GM18861 (cell line): ENCODE data around the gene ACP7.
"Not testable (repeated sequence)": the region's sequence is repeated elsewhere in the genome, so short reads cannot be mapped to it uniquely, and the experiment has no call there.

Experiments
- ATAC-seq: cut with Tn5 transposase; IDR thresholded peaks from one replicate; pipeline ENCODE4 v1.9.1; 2021; ENCODE audit not compliant: unreplicated experiment

The ACP7 gene

DNA sequence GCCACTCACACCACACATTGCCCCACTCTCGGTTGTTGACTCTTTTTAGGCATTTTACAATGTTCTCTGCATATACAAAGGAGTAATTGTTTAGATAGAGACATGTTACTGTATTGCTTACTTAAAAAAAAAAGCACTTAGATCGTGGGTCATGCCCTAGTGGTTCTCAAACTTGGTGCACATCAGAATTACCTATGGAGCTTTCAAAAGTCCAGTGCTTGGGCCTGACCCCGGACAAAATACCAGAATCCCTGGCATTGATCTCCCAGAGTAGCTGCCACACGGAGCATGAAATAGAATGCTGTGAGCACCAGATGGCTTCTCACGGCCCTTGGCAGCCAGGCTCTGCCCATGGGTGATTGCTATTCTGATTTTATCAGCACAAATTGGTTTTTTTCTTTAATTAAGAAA is 20.0 kb downstream of the ACP7 start:
- ATAC-seq = no peak

DNA sequence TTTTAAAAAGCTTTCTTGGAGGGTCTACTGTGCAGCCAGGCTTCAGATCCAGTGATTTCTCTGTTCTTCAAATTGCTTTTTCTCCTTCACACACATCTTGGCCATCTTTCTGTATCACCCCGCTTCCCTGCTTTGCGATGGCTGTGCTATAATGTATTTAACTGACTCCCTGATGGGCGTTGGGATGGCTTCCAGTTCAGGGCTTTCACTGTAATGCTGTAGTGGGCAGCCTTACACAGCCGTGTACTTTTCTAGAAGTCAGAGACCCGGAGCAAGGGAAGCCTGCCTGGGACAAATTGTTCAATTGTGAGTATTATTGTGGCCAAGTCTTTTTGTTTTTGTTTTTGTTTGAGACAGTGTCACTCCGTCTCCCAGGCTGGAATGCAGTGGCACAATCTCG is 22.0 kb downstream of the ACP7 start:
- ATAC-seq = no peak

DNA sequence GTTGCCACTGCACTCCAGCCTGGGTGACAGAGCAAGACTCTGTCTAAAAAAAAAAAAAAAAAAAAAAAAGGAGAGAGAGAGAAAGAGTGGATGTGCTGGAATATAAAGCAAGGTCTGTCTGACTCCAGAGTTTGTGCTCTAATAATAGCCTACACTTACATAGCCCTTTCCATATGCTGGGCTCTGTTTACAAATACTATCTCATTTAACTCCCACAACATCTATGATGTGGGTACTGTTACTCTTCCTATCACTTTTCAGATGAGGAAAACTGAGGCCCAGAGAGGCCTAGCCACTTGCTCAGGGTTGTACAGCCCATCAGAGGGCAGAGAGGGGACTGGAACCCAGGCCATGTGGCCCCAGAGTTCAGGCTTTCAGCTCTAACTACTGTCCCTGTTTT is 25.5 kb downstream of the ACP7 start:
- ATAC-seq = no peak

DNA sequence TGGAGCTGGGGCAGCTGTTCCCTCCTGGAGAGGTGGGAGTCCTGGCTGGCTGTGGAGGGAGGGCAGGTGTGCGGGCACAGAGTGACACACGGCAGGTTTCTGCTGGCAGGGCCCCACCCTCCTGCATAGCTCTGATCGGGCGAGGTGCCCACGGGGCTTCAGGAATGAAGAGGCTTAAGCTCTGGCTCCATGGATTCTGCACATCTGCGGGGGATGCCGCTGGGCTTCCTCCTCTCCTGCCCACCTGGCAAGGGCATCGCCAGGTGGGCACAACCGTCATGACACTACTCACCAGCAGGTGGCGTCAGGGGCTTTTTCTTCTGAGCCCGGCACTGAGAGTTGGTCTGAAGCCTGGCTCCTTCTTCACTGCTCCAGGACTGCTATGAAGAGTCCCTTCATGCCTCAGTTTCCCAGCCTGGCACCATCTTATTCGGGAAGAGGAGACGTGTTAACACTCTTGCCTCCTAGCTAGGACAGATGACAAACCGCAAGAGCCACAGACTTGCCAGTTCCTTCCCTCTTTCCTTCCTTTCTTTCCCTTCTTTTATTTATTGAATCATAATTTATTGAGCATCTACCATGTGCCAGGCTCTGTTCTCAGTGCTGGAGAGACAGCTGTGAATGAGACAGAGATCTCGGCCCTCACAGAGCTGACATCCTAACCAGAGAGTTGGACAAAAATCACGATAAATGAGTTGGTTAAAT is 26.2 kb downstream of the ACP7 start:
- no peak for ATAC-seq

DNA sequence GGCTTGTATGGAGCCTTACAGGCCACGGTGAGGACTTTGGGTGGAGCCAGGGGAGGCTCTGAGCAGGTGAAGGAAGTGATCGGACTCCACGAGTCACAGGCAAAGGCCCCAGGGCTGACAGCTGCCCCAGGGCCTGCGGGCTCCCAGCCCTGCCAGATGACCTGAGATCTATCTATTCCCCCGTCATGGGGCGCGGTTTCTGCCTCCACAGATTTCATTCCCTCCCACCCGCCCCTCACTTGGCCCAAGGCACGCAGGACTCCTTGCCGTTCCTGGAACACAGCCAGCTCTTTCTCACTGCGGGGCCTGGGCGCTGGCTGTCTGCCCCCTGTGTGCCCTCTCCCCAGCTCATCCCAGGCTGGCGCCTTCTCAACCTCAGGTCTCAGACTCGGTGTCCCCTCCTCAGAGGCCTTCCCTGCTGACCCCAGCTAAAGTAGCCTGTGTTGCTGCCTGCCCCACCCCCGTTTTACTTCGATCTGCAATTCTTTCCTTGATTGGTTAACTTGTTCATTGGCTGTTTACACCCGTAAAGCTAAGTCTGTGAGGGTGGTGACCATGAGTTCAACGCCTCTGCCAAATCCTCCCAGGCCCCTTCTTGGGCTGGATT is 27.5 kb downstream of the ACP7 start:
- no peak for ATAC-seq

DNA sequence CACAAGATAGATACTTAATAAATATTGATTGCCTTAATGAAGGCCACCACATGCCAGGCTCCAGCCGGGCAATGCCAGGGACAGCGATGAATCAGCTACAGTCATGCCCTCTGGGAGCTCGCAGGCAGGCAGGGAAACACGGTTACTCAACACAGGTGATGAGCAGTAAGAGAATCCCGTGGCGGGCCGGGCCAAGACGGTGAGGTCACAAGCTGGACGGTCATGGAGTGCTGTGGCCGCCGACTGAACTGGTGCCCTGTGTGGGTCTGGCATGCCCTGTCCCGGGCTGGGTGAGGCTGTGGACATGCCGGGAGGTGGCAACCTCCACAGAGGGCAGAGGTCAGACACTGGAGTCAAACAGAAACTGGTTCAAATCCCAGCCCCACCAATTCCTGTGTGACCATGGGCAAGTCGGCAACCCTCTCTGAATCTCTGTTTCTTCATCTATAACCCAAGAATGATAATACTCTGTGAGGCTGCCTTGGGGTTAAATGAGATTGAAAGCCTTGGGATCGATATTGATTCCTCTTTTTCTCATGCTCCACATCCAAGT is 28.2 kb downstream of the ACP7 start:
- no peak for ATAC-seq

DNA sequence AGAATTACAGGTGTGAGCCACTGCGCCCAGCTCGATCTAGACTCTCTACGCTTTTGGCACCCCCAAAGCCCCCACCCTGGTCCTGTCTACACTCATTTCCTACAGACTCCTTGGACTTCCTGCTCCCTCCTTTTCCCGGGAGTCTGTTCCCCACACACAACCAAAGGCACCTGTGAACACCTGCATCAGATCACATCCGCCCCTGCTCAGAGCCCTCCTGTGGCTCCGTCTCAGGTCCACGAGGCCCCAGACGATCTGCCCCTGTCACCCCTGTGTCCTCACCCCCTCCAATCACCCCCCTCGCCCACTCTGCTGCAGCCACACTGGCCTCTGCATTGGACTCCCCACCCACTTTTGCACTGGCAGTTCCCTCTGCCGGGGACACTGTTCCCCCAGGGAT is 29.0 kb downstream of the ACP7 start:
- ATAC-seq = no peak

DNA sequence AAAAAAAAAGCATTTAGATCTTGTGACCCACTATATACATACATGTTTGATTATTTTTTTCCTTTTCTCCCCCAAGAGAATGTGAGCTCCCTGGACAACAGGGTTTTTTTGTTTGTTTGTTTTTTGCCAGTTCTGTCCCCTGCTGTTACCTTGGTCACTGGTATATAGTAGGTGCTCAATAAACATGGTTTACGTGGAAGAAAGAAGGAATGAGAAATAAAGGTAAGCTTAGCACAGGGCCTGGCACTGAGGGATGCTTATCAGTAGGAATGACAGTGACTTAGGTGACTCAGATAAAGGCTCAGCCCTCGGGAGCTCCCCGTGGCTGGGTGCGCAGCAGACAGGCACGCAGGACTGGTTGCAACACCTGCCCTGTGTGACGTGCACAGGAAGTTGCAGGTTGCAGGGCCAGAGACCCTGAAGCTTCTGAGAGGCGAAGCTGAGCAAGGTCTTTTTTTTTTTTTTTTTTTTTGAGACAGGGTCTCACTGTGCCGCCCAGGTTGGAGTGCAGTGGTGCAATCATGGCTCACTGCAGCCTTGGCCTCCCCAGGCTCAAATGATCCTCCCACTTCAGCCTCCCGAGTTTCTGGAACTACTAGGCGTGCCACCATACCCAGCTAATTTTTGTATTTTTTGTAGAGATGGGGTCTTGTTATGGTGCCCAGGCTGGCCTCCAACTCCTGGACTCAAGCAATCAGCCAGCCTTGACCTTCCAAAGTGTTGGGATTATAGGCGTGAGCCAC is 31.1 kb downstream of the ACP7 start:
- no peak for ATAC-seq

DNA sequence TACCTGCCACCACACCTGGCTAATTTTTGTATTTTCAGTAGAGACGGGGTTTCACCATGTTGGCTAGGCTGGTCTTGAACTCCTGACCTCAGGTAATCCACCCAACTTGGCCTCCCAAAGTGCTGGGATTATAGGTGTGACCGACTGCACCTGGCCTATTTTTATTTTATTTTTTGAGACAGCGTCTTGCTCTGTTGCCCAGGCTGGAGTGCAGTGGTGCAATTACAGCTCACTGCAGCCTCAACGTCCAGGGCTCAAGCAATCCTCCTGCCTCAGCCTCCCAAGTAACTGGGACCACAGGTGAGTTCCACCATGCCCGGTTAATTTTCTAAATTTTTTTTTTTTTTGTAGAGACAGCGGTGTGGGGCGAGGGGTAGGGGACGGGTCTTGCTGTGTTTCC is 32.9 kb downstream of the ACP7 start:
- ATAC-seq = not testable (repeated sequence)

DNA sequence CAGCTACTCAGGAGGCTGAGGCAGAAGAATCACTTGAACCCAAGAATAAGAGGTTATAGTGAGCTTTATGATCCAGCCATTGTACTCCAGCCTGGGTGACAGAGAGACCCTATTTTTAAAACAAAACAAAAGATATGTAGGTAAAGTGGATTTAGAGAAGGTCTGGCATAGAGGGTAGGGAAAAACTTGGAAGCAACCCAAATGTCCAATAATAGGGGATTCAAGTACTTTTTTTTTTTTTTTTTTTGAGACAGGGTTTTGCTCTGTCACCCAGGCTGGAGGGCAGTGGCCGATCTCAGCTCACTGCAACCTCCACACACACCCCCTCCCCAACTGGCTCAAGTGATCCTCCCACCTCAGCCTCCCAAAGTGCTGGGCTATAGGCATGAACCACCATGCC is 35.7 kb downstream of the ACP7 start:
- no peak for ATAC-seq

DNA sequence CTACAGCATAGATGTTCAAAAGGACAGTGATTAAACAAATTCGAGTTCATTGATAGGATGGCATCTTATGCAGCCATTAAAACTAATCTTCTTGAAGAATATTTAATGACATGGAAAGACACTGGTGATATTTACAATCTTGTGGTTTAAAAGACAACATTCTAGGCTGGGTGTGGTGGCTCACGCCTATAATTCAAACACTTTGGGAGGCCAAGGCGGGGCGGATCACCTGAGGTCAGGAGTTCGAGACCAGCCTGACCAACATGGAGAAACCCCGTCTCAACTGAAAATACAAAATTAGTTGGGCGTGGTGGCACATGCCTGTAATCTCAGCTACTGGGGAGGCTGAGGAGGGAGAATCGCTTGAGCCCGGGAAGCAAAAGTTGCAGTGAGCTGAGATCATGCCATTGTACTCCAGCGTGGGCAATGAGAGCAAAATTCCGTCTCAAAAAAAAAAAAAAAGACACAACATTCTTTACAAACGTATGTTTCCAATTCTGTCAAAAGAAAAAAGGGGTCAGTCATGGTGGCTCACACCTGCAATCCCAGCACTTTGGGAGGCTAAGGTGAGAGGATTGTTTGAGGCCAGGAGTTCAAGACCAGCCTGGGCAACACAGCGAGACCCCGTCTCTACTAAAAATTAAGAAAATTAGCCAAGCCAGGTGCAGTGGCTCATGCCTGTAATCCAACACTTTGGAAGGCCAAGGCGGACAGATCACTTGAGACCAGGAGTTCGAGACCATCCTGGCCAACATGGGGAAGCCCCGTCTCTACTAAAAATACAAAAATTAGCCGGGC is 39.0 kb downstream of the ACP7 start:
- ATAC-seq = no peak

DNA sequence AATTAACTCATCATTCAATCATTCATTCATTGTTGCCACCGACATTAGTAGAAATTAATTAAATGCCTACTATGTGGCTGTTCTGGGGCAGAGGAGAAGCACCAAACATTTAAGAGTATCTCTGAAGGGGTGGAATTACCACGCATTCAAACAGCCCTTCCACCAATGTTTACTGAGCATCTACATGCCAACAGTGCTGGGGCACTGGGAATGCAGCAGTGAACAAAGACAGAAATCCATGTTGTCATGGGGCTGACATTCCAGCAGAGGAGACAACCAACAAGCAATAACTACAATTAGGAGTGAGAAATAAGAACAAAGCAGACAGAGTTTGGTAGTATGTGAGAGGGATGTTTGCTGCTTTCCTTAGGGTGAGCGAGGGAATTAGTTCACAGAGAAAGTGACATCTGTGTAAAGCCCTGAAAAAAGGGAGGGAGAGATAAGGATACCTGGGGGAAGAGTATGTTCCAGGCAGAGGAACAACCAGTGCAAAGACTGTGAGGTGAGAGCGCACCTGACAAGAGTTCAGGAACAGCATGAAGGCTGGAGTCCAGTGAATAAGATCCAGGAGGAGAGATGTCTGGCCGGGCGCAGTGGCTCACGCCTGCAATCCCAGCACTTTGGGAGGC is 40.1 kb downstream of the ACP7 start:
- ATAC-seq = no peak

DNA sequence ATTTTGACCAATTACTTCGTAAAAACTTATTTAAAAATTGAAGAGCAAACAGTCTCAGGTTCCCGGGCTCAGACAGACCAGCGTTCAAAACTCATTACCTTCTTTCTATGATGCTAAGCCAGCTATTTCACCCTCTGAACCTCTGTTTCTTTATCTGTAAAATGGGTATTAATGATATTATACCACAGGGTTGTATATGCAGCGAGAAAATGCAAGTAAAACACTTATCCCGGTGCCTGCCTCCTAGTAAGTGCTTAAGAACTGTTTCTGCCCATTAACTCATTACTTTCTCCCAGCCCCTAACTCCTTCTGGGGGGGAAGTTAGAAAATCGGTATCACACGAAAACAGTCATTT is 41.0 kb downstream of the ACP7 start:
- ATAC-seq = no peak

DNA sequence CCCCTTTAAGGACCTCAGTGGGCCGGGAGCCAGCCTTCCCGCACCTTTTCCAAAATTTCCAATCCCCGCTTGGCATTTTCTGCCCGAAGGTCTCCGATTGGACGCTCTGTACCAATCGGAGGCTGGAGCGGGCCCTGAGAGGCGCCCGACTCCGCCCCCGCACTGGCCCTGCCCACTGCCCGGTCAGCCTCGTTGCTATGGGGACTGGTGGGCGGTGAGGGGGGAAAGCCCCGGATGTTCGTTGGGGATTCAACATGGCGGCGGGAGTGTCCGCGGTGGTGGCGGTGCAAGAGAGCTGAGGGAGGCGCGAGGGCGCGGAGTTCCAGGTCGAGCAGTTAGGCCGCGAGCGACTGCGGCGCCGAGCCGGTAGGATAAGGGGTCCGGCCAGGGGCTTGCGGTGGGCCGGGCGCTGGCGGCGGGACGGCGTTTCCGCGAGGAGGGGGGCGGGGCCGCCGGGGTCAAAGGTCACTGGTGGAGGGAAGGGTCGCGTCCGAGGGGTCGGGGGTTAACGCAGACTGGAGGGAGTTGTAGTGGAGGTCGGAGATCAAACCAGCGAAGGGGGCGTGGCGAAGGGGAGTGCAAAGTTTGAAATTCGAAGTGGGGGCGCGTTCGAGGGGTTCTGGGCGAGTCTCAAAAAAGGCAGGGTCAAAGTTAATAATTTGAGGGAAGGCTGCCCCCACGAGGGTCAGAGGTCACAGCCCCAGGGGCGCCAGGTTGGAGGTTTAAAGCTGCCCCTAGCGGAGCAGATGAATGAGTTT is 41.6 kb downstream of the ACP7 start, which contains the start of gene PAK4:
Gene PAK4 (plus strand): TSS at position 233 of the 758 bp plus-strand sequence. CDS start 43,768 bp downstream, outside the sequence.
- peak; percentile 78 for ATAC-seq

DNA sequence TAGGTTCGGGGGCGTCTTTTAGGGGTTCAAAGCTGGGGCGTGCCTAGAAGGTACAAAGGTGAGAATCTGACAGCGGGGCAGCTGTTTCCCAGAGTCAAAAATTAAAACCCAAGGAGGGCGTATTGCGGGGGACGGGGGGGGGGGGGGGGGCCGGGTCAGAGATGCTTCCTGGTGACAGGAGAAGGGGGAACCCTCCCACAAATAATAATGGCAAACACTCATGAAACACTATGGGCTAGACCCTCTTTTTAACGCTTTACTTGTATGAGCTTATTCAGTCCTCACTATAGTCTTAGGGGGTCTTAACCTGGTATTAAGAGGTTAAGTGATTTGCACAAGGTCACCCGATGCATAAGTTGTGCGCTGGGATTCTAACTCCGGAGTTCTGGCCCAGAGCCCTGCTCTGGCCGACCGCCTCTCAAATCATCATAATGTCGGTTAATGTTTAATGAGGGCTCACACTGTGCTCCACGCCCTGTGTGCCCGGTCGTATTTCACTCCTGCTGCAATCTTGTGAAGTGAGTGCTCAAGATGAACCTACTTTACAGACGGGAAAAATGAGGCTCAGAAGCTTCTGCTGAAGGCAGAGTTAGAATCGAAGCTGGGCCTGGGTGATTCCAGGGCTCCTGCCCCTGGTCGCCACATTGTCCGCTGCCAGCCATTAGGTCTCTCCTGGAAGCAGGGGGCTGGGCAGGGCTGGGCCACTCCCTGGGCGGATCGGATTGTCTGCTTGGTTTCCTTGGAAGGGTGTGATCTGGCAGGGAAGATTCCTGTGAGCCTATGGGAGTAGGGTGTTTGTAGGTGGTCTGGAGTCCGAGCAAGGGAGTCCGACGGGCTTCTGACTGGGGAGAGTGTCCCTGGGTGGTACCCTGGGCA is 42.4 kb downstream of the ACP7 start:
- no peak for ATAC-seq

DNA sequence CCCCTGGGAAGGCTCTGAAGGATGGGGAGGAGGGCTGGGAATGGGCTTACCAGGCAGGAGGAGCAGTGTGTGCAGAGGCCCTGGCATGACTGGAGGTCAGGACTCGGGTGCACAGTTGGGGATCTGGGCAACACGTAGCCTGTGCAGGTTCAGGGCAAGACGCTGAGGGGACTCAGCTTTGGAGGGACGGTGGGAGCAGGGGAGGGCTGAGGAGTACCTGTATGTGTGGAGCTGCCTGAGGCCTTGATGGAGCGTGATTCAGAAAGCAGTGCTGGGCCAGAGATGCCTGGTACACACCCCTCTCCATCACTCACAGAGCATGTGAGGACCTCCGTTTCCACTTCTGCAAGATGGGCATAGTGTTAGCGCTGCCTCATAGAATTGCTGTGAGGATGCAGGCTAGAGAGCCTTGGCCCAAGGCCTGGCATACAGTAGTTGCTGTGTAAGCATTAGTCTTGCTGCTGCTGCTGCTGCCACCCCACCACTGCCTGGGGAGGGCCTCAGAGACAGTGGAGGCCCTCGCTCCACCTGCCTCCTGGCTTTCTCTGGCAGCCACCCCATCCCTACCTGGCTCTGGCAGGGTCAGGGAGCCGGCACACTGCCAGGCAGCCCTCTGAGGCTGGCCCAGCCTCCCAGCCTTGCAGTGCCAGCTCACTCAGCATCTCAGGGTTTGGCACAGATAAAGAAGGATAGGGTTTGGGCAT is 43.8 kb downstream of the ACP7 start:
- no peak for ATAC-seq

DNA sequence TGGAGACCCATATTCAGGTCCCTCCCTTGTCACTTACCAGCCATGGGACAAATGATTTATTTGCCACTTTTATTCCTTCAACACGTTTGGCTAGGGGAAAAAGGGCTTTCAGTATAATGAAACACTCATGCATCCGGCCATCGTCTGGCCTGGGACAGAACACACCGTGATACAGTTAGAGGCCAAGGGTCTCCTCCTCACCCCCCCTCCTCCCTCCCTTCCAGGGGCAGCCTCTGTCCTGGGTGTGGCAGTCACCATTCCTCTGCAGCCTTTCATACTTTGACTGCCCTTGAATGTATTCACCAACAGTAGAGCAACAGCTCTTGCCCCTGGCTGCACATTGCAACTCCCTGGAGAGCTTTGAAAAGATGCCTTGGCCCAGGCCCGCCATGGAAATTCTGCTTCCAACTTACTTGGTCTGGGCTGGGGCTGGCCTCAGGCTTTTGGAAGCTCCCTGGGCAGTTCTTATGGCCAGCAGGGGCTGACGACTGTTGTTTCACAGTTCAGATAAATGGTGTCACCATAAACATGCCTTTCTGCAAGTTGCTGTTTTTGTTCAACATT is 44.4 kb downstream of the ACP7 start:
- no peak for ATAC-seq

DNA sequence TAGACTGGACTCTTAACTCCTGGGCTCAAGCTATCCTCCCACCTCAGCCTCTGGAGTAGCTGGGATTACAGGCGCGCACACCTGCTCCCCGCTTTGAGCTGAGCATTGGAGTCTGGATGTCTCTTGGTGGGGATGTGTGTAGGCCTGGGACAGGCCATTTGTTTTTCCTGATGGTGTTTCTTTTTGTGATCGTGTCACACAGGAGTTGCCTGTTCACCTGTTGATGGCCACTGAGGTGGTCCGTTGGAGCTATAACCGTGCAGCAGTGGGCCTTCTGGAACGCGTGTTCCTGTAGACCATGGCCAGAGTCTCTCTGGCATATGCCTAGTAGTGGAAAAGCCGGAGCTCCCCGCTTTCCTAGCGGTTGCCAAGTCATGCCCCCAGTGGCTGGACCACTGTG is 44.9 kb downstream of the ACP7 start:
- no peak for ATAC-seq
